OCI-LY3 (cell line): ENCODE data around the gene HSPD1.

ENCODE experiments used
- H2AFZ ChIP-seq: fragments of 200-600, 300-600 bp; shearing (Covaris generic); 2 replicates; pipeline ENCODE4 v1.6.0; 2014; ENCODE audit warnings: antibody characterized with exemption, low read depth, low read length
- H3K27ac ChIP-seq: fragments of 200-600, 300-600 bp; sonication (generic); 2 replicates; pipeline ENCODE4 v1.5.1; 2014; ENCODE audit warnings: mild to moderate bottlenecking, low read length, moderate library complexity, mixed read lengths
- H3K27me3 ChIP-seq: fragments of 200-600, 300-600 bp; sonication (generic); 2 replicates; pipeline ENCODE4 v1.6.1; 2014; ENCODE audit warnings: low read depth, low read length, mixed read lengths
- H3K36me3 ChIP-seq: fragments of 200-600, 300-600 bp; sonication (generic); replicated peaks from 2 replicates; pipeline ENCODE3; 2014; ENCODE audit warnings: low read depth, low read length, mixed read lengths
- H3K4me1 ChIP-seq: fragments of 300-600, 200-600 bp; sonication (generic); 2 replicates; pipeline ENCODE4 v1.6.1; 2014; ENCODE audit warnings: low read length, mixed read lengths
- H3K4me2 ChIP-seq: fragments of 200-600, 300-600 bp; sonication (generic); 2 replicates; pipeline ENCODE4 v1.6.1; 2014; ENCODE audit warnings: low read length, mixed read lengths
- H3K4me3 ChIP-seq: fragments of 300-600, 200-600 bp; sonication (generic); 2 replicates; pipeline ENCODE4 v1.5.1; 2014; ENCODE audit warnings: antibody characterized with exemption, mild to moderate bottlenecking, low read length, moderate library complexity
- H3K79me2 ChIP-seq: fragments of 300-600, 200-600 bp; shearing (Covaris generic); 2 replicates; pipeline ENCODE4 v1.6.1; 2014; ENCODE audit warnings: mild to moderate bottlenecking, low read length, mixed read lengths
- H3K9ac ChIP-seq: fragments of 300-600, 200-600 bp; shearing (Covaris generic); 2 replicates; pipeline ENCODE4 v1.6.0; 2014; ENCODE audit warnings: mild to moderate bottlenecking, low read length, moderate library complexity
- H3K9me3 ChIP-seq: fragments of 200-600, 300-600 bp; shearing (Covaris generic); 2 replicates; pipeline ENCODE4 v1.6.1; 2014; ENCODE audit warnings: low read length, mixed read lengths; ENCODE audit not compliant: insufficient read depth
- H4K20me1 ChIP-seq: fragments of 200-600, 300-600 bp; sonication (generic); 2 replicates; pipeline ENCODE4 v1.6.1; 2016; ENCODE audit warnings: low read length, mixed read lengths; ENCODE audit not compliant: insufficient read depth
- CTCF ChIP-seq: fragments of 200-600, 300-600 bp; sonication (generic); IDR thresholded peaks from 2 replicates; pipeline ENCODE4 v1.5.1; 2014; ENCODE audit warnings: antibody characterized with exemption, low read length, low read depth
- EZH2phosphoT487 ChIP-seq: fragments of 200-600 bp; shearing (Covaris generic); IDR thresholded peaks from 2 replicates; pipeline ENCODE4 v1.6.1; 2018; ENCODE audit warnings: antibody characterized with exemption, mixed run types, low read depth

The HSPD1 gene

DNA sequence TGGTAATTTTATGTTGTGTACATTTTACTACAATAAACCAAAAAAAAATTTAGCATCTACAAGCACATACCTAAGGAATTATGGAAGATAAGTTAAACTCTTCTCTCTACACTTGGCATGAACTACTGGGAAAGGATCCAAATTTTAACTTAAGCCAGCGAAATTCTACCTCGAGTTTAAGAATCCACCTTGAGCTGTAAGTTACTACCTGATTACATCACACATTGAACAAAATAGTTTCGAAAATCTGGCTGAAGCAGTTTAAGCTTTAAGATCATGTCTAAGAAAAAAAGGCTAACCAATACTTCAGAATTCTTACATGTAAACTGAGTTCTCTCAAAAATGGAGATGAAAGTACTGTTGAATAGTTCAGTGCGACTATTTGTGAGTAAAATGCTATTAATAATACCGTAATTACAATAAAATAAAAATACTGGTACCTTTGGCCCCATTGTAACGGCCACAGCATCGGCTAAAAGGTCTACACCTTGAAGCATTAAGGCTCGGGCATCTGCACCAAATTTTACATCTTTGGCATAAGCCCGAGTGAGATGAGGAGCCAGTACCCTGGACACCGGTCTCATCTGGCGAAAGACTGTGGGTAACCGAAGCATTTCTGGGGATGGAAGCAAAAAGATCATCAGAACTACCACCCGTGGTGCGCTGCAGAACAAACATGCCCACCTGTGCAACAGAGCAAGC lies 1.3 kb downstream of the HSPD1 start:
- H3K27ac ChIP-seq = peak overlapping the region; percentile 87
- peaks cover 34% of the 10 kb centered on the region for H4K20me1 ChIP-seq
- H3K4me1 ChIP-seq = peaks cover 31% of the 10 kb centered on the region
- TF ChIP-seq CTCF (no peak), EZH2phosphoT487 (no peak)
- H3K36me3 ChIP-seq = peaks cover 63% of the 10 kb centered on the region
- peak overlapping the region; percentile 98 for H3K4me3 ChIP-seq
- no peak overlapping the region for H2AFZ ChIP-seq
- H3K79me2 ChIP-seq = peaks cover 95% of the 10 kb centered on the region
- H3K9me3 ChIP-seq = no peaks in the 10 kb centered on the region
- H3K9ac ChIP-seq = peak overlapping the region; percentile 89
- H3K4me2 ChIP-seq = peak overlapping the region; percentile 79
- no peaks in the 10 kb centered on the region for H3K27me3 ChIP-seq

GRCh38 chr2:197497326-197497725 lies 2.3 kb downstream of the HSPD1 start:
- TF ChIP-seq CTCF (no peak), EZH2phosphoT487 (no peak)
- H3K4me3 ChIP-seq = peak overlapping the region; percentile 98
- H3K9me3 ChIP-seq = no peaks in the 10 kb centered on the region
- peak overlapping the region; percentile 79 for H3K4me2 ChIP-seq
- H3K9ac ChIP-seq = peak overlapping the region; percentile 89; the same call in 1 of the 2 replicates
- H4K20me1 ChIP-seq = peaks cover 34% of the 10 kb centered on the region
- no peaks in the 10 kb centered on the region for H3K27me3 ChIP-seq
- peaks cover 28% of the 10 kb centered on the region for H3K4me1 ChIP-seq
- peaks cover 93% of the 10 kb centered on the region for H3K79me2 ChIP-seq
- peaks cover 64% of the 10 kb centered on the region for H3K36me3 ChIP-seq
- no peak overlapping the region for H3K27ac ChIP-seq
- no peak overlapping the region for H2AFZ ChIP-seq

DNA sequence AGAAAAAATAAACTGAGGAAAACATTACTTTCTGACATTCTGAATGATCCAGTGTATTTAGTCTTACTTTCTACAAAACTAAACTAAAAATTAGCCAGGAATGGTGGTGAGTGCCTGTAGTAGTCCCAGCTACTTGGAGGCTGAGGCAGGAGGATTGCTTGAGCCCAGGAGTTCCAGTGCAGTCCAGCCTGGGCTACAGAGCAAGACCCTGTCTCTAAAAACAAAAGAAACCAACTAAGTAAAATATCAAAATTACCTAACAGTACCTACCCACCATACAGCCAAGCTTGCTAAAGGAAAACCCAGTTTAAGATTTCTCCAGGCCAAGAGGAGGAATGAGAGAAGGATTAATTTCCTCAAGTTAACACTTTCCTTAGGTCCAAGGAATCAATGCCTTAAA lies 2.9 kb downstream of the HSPD1 start:
- Histone ChIP-seq H3K79me2 (peaks cover 93% of the 10 kb centered on the region), H4K20me1 (peaks cover 34% of the 10 kb centered on the region), H2AFZ (no peak overlapping the region), H3K36me3 (peaks cover 60% of the 10 kb centered on the region), H3K27ac (no peak overlapping the region), H3K4me2 (0 out of 2 replicates have a peak overlapping the region, but pooled peaks have one; percentile 79), H3K9ac (no peak overlapping the region), H3K9me3 (no peaks in the 10 kb centered on the region), H3K4me1 (peaks cover 22% of the 10 kb centered on the region), H3K27me3 (no peaks in the 10 kb centered on the region), H3K4me3 (no peak overlapping the region)
- TF ChIP-seq CTCF (no peak), EZH2phosphoT487 (no peak)

DNA sequence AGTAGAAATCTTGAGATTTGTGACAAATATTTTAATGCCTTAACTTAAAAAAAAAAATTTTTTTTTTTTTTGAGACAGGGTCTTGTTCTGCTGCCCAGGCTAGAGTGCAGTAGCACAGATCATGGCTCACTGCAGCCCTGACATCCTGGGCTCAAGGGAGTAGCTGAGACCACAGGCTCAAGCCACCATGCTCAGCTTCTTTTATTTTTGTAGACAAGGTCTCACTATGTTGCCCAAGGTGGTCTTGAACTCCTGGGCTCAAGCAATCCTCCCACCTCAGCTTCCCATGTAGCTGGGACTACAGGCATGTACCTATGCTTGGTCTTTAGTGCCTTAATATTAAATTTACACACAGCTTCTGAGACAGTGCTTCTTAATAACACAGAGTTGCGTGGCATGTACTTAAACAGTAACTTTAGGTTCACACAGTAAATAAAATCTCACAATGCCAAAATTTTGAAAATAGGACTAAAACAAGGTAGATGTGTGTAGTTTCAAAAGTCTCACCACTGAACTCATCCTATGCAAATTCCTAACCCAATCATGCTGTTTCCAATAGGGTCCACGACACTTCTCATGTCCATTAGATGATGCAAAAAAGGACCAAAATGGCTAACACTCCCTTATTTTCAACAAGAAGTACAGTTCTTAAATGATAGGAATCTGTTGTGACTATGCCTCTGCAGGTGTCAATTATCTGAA lies 4.1 kb downstream of the HSPD1 start:
- Histone ChIP-seq H4K20me1 (peaks cover 34% of the 10 kb centered on the region), H3K9me3 (no peaks in the 10 kb centered on the region), H3K36me3 (peaks cover 69% of the 10 kb centered on the region), H3K4me3 (no peak overlapping the region), H3K4me2 (no peak overlapping the region), H3K9ac (no peak overlapping the region), H3K27ac (no peak overlapping the region), H3K79me2 (peaks cover 88% of the 10 kb centered on the region), H3K4me1 (peaks cover 19% of the 10 kb centered on the region), H3K27me3 (no peaks in the 10 kb centered on the region), H2AFZ (no peak overlapping the region)
- TF ChIP-seq CTCF = no peak
- no peak for TF ChIP-seq EZH2phosphoT487
